GM18498 (cell line): Measurements from ENCODE around the gene MRPL1.
A peak's percentile ranks its signal among the peaks of the same experiment; 100 is the strongest.
"Not testable (repeated sequence)": the region's sequence is repeated elsewhere in the genome, so short reads cannot be mapped to it uniquely, and the experiment has no call there.

ENCODE experiments used
- ATAC-seq: cut with Tn5 transposase; IDR thresholded peaks from one replicate; pipeline ENCODE4 v1.9.1; 2021; ENCODE audit warnings: mild to moderate bottlenecking, moderate library complexity; ENCODE audit not compliant: unreplicated experiment

The MRPL1 gene

DNA sequence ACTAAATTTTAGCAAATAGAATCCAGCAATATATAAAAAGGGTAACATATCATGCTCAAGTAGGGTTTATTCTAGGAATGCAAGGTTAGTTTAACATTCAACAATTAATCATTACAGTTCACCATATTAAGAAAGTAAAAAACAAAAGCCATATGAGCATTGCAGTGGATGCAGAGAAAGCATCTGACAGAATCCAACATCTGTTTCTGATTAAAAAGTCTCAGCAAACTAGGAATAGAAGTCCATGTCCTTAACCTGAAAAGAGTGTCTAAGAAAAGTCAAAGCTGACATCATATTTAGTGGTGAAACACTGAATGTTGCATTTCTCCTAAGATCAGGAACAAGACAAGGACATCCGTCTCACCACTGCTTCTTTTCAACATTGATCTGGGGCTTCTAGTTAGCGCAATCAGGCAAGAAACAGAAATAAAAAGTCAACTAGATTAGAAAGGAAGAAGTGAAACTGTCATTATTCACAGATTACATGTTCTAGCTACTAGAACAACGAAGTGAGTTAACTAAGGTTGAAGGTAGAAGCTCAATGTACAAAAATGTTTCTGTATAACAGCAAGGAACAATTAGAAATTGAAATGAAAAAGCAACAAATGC is 49.3 kb downstream of the MRPL1 start:
- peak; percentile 94 for ATAC-seq

GRCh38 chr4:77913348-77913747 is 50.7 kb downstream of the MRPL1 start:
- no peak for ATAC-seq

DNA sequence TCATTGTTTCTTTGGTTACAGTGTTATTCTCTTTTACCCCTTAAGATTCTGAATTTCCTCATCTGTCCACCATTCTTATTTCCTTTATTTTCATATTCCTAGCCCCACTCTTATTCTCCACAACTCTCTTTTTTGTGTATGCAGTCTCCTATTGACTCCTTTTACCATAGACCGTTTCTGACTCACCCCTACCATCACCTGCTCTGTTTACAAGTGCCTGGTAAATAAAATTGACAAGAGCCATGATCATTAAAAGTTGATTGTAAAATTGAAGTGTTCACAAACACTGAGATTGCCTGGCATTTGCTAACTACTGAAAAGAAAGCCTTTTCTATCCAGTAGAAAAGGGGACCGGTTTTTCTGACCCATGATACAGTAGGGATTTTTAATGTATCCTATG is 54.4 kb downstream of the MRPL1 start:
- no peak for ATAC-seq

GRCh38 chr4:77917601-77918000 is 55.0 kb downstream of the MRPL1 start:
- ATAC-seq: no peak

DNA sequence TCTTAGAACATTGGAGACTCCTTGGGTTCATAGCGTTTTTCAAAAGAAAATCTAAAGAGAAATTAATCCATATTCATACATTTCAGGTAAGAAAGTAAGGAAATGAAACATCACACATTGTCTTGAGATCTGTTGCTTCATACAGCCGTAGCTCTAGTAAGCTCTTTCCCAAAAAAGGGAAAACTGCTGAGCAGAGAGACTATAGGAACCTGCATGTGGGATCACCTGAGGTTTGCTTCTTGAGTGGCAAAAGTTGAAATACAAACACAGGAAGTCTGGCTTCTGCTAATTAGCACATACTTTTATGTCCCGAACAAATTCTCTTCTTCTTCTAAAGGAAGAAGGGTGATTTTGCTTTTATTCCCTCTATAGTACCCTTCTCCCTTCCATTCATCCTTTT is 57.7 kb downstream of the MRPL1 start:
- ATAC-seq: no peak

- no peak for ATAC-seq
Measured at GRCh38 chr4:77921701-77922100, 59.1 kb downstream of the MRPL1 start.

GRCh38 chr4:77922158-77923094 is 59.8 kb downstream of the MRPL1 start:
- ATAC-seq: no peak

DNA sequence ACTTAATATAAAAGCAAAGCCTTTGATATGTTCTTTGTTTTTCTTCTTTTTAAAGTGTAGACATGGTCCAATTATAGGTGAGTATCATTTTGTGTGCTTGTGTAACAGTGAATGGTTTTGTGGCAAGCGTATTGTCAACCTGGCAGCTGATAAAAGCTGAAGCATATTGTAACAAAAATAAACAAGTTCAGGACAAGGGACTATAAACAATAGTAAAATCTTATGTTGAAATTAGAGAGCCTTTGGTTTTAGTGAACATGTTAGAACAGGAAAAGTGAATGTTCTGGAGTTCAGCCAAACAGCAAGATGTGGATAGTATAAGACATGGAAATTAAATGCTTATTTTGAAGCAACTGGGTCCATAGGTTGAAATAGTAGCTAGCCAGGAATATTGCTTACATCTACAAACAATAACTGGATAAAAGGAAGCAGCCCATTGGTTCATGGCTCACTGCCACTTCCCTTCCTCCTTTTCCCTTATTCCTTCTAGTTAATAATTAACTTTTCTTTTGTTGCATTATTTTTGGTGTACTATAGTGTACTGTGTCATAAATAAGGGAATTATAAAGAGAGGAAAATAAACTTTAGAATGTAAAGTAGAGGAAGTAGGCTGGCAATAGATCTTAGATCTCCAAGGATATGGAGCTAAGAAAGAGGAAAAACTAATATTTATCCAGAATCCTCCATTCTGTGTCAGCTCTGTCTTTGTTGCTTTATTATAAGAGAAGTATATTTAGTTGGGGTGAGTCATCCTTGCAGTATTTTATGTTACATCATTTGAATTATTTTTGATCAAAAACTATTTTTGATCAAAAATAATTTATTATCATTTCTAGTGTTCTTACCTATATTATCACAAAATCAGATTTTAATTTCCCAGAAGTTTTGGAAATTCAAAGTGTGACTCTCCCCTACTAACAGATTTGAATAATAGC is 65.6 kb downstream of the MRPL1 start:
- no peak for ATAC-seq

GRCh38 chr4:77930154-77930639 is 67.6 kb downstream of the MRPL1 start:
- ATAC-seq: no peak

- no peak for ATAC-seq
Measured at GRCh38 chr4:77930876-77931275, 68.2 kb downstream of the MRPL1 start.

DNA sequence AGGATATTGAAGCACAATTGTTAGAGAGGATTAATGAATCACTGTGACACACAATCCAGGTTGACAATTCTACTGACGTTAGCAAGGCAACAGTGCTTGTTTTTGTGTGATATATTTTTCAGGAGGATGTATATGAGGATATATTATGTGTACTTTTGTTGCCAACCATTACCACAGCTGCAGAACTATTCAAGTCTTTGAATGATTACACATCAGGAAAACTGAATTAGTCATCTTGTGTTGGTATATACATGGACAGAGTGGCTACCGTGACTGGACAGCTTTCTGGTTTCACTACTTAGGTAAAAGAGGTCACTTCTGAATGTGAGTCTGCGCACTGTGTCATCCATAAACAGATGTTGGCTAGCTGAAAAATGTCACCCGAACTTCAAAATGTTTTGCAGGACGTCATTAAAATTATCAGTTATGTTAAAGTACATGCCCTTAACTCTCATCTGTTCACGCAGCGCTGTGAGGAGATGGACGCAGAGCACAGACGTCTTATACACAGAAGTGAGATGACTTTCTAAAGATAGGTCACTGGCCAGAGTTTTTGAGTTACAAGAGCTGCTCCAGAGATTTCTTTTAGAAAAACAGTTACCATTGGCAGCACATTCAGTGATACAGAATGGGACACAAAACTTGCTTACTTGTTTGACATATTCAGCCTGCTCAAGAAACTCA is 69.0 kb downstream of the MRPL1 start:
- ATAC-seq: no peak

DNA sequence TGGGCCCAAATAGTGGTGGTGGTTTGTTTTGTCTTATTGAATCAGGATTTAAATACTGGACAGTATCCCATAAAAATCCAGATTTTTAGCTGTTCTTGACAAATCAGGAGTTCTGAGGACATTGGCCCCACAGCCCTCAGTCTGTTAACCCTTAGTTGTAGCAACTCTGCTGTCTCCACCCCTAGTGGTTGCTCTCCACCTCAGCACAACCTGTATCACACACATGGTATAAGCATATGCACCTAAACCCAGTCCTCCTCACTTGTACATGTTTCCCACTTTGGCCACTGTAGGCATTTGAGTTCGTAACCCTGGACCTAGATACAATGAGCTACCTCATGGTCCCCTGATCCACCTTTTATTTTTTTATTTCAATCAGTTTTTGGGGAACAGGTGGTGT is 75.9 kb downstream of the MRPL1 start:
- ATAC-seq: no peak

DNA sequence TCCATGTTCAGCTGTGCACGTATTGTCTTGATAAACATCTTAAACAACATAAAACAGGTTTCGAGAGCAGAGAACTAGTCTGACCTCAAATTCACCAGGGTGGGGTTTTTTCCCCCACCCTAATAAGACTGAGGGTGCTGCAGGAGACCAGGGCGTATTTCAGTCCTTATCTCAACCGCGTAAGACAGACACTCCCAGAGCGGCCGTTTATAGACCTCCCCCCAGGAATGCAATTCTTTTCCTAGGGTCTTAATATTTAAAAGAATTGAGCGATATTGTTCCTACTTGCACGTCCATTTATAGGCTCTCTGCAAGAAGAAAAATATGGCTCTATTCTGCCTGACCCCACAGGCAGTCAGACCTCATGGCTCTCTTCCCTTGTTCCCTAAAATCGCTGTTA is 83.3 kb downstream of the MRPL1 start:
- not testable (repeated sequence) for ATAC-seq

DNA sequence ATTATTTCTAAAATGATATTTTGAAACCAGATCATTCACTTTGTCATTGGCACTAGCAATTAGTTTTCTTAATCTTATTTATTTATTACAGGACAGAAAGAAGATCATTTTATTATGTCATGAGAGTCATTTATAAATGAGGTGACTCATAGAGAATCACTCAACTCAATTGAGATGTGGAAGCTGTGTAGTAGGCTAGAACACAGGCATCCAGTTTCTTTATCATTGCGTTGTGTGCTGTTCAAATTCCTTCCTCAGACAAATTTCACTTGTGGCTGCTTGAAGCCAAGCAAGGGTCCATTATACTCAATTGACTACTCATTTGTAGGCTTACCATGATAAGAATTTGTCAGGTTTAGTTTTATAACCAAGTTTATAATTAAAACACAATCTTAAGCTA is 87.6 kb downstream of the MRPL1 start:
- ATAC-seq: no peak

DNA sequence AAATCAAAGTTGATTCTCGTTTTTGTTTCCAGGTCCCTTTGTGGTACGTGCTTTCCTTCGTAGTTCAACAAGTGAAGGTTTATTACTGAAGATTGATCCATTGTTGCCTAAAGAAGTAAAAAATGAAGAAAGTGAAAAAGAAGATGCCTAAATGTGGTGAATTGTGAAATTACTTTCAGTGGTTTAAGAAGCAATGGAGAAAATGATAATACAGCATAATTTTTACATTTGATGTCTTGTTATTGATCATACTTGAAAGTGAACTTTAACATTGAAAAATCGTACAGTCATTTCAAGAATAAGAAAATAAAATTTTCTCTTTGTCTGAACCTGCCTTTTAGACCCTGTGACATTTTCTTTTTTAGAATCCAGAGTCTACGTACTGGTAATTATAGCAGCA is 89.8 kb downstream of the MRPL1 start:
- no peak for ATAC-seq

DNA sequence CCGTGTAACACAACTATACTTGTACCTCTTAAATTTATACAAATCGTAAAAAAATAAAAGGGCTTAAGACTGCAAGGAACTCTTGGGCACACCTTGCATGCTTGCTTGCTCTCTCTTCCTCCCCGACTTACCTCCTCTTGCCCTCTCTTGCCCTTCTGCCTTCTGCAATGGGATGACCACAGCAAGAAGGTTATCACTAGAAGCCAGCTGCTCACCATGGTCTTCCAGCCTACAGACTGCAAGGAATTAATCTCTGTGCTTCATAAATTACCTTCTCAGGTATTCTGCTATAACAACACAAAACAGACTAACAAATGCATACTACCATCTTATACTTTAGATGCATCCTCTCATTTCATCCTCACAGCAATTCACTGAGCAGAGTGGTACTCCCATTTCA is 92.1 kb downstream of the MRPL1 start:
- no peak for ATAC-seq

GRCh38 chr4:77956917-77957316 is 94.3 kb downstream of the MRPL1 start:
- no peak for ATAC-seq

GRCh38 chr4:77958897-77959296 is 96.3 kb downstream of the MRPL1 start:
- no peak for ATAC-seq

GRCh38 chr4:77959566-77960338 is 97.1 kb downstream of the MRPL1 start:
- no peak for ATAC-seq

GRCh38 chr4:77960367-77960766 is 97.7 kb downstream of the MRPL1 start:
- ATAC-seq: no peak
